ENCODE data around the gene SEMA5B.

The SEMA5B gene

GRCh38 chr3:122923611-122924010, 104.0 kb downstream of the SEMA5B start:
- TF ChIP-seq POLR2AphosphoS5 (IDR thresholded peaks at IDR 0.05; ENCODE audit: low read depth) (no peak), SPI1 (IDR thresholded peaks at IDR 0.05; ENCODE audit: borderline replicate concordance, low read depth) (no peak), GABPA (IDR thresholded peaks at IDR 0.05; ENCODE audit: low read depth) (no peak), CTCF (IDR thresholded peaks at IDR 0.05; ENCODE audit: insufficient read depth, low read length) (no peak)
- TF ChIP-seq, protein P1, sequence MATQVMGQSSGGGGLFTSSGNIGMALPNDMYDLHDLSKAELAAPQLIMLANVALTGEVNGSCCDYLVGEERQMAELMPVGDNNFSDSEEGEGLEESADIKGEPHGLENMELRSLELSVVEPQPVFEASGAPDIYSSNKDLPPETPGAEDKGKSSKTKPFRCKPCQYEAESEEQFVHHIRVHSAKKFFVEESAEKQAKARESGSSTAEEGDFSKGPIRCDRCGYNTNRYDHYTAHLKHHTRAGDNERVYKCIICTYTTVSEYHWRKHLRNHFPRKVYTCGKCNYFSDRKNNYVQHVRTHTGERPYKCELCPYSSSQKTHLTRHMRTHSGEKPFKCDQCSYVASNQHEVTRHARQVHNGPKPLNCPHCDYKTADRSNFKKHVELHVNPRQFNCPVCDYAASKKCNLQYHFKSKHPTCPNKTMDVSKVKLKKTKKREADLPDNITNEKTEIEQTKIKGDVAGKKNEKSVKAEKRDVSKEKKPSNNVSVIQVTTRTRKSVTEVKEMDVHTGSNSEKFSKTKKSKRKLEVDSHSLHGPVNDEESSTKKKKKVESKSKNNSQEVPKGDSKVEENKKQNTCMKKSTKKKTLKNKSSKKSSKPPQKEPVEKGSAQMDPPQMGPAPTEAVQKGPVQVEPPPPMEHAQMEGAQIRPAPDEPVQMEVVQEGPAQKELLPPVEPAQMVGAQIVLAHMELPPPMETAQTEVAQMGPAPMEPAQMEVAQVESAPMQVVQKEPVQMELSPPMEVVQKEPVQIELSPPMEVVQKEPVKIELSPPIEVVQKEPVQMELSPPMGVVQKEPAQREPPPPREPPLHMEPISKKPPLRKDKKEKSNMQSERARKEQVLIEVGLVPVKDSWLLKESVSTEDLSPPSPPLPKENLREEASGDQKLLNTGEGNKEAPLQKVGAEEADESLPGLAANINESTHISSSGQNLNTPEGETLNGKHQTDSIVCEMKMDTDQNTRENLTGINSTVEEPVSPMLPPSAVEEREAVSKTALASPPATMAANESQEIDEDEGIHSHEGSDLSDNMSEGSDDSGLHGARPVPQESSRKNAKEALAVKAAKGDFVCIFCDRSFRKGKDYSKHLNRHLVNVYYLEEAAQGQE (IDR thresholded peaks at IDR 0.05; ENCODE audit: insufficient replicate concordance, low read depth) = no peak
- no peak for DNase-seq (ENCODE audit: low read depth in 1 of 2, low spot score in 1 of 2)
- Histone ChIP-seq H3K27ac (replicated peaks) (no peak overlapping the region), H3K4me3 (replicated peaks; ENCODE audit: insufficient read depth, low read length) (no peak overlapping the region), H3K27me3 (ENCODE audit: insufficient read depth, poor library complexity, severe bottlenecking) (peaks cover 21% of the 10 kb centered on the region)

DNA sequence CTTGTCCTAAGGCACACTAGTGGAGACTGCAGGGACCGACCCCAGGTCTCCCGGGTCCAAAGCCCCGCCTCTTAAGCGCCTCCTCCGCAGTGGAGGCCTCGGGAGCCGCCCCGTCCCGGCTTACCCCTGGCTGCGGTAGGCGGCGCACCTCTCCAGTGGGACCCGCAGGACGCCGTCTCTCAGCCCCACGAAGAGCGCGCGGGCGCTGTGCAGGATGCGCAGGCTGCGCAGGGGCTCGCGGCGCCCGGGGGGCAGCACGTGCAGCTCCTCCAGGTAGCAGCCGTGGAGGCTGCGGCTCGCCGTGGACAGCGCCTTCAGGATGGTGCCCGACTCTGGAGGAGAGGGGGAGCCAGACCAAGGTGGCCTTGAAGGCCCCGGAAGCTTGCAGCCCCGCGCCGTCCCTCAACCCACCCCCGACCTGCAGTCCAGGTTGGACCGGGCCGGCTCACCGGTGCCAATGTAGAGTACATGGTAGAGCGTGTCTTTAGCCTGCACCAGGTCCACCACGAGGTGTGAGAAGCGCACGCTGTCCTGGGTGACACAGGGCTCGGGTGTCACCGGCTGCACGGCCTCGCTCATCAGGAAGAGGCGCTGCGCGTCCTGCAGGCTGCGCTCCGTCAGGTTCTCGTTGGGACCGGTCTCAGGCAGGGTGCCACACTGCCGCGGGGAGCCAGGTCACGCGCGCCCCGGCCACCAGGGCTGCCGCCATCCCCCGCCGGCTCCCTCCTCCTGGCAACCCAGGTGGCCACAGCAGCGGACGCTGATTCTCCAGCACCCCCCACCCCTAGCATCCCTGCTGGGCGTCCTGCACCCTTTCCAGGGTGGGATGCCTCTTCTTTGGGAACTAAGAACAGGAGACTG, 105.5 kb downstream of the SEMA5B start:
- peak overlapping the region; percentile 27 for H3K4me3 ChIP-seq (replicated peaks; ENCODE audit: insufficient read depth, low read length)
- DNase-seq (ENCODE audit: low read depth in 1 of 2, low spot score in 1 of 2) = peak; percentile 18 to 34
- H3K27ac ChIP-seq (replicated peaks) = no peak overlapping the region
- no peak for TF ChIP-seq CTCF (IDR thresholded peaks at IDR 0.05; ENCODE audit: insufficient read depth, low read length)
- TF ChIP-seq, protein P1 (IDR thresholded peaks at IDR 0.05; ENCODE audit: insufficient replicate concordance, low read depth) = peak; percentile 71
- TF ChIP-seq SPI1 (IDR thresholded peaks at IDR 0.05; ENCODE audit: borderline replicate concordance, low read depth) = no peak
- TF ChIP-seq GABPA (IDR thresholded peaks at IDR 0.05; ENCODE audit: low read depth) = no peak
- TF ChIP-seq POLR2AphosphoS5 (IDR thresholded peaks at IDR 0.05; ENCODE audit: low read depth) = no peak
- peaks cover 21% of the 10 kb centered on the region for H3K27me3 ChIP-seq (ENCODE audit: insufficient read depth, poor library complexity, severe bottlenecking)

DNA sequence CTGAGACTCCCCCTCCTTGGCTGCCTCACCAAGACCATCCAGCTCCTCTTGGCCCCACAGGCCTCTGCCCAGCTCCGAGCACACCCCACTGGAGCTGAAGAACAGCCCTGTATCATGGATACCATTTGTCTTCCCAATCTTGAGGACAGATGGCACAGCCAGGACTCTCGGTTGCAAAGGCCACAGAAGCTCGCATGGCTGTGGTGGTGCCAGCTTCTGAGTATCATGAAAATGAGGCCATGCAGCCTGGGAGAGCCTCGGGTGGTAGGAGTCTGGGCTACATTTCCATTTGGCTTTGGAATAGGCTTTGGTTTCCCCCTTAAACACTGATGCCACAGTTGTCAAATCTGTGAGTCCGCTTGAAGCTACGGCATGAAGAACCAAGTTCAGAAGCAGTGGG, 106.6 kb downstream of the SEMA5B start:
- no peak for DNase-seq (ENCODE audit: low read depth in 1 of 2, low spot score in 1 of 2)
- peaks cover 21% of the 10 kb centered on the region for H3K27me3 ChIP-seq (ENCODE audit: insufficient read depth, poor library complexity, severe bottlenecking)
- no peak overlapping the region for H3K27ac ChIP-seq (replicated peaks)
- TF ChIP-seq GABPA (IDR thresholded peaks at IDR 0.05; ENCODE audit: low read depth) = no peak
- no peak for TF ChIP-seq CTCF (IDR thresholded peaks at IDR 0.05; ENCODE audit: insufficient read depth, low read length)
- TF ChIP-seq POLR2AphosphoS5 (IDR thresholded peaks at IDR 0.05; ENCODE audit: low read depth) = no peak
- TF ChIP-seq, protein P1 (IDR thresholded peaks at IDR 0.05; ENCODE audit: insufficient replicate concordance, low read depth) = no peak
- no peak for TF ChIP-seq SPI1 (IDR thresholded peaks at IDR 0.05; ENCODE audit: borderline replicate concordance, low read depth)
- no peak overlapping the region for H3K4me3 ChIP-seq (replicated peaks; ENCODE audit: insufficient read depth, low read length)

Data from HL-60 (cell line).